HG02870 (cell line): ENCODE data around the gene AHDC1.
"Not testable (repeated sequence)": the region's sequence is repeated elsewhere in the genome, so short reads cannot be mapped to it uniquely, and the experiment has no call there.

ENCODE experiments used
- ATAC-seq: cut with Tn5 transposase; IDR thresholded peaks from one replicate; pipeline ENCODE4 v1.9.1; 2021; ENCODE audit warnings: mild to moderate bottlenecking, moderate library complexity; ENCODE audit not compliant: unreplicated experiment

AHDC1 gene, protein sequence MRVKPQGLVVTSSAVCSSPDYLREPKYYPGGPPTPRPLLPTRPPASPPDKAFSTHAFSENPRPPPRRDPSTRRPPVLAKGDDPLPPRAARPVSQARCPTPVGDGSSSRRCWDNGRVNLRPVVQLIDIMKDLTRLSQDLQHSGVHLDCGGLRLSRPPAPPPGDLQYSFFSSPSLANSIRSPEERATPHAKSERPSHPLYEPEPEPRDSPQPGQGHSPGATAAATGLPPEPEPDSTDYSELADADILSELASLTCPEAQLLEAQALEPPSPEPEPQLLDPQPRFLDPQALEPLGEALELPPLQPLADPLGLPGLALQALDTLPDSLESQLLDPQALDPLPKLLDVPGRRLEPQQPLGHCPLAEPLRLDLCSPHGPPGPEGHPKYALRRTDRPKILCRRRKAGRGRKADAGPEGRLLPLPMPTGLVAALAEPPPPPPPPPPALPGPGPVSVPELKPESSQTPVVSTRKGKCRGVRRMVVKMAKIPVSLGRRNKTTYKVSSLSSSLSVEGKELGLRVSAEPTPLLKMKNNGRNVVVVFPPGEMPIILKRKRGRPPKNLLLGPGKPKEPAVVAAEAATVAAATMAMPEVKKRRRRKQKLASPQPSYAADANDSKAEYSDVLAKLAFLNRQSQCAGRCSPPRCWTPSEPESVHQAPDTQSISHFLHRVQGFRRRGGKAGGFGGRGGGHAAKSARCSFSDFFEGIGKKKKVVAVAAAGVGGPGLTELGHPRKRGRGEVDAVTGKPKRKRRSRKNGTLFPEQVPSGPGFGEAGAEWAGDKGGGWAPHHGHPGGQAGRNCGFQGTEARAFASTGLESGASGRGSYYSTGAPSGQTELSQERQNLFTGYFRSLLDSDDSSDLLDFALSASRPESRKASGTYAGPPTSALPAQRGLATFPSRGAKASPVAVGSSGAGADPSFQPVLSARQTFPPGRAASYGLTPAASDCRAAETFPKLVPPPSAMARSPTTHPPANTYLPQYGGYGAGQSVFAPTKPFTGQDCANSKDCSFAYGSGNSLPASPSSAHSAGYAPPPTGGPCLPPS (N-terminal part only)

DNA sequence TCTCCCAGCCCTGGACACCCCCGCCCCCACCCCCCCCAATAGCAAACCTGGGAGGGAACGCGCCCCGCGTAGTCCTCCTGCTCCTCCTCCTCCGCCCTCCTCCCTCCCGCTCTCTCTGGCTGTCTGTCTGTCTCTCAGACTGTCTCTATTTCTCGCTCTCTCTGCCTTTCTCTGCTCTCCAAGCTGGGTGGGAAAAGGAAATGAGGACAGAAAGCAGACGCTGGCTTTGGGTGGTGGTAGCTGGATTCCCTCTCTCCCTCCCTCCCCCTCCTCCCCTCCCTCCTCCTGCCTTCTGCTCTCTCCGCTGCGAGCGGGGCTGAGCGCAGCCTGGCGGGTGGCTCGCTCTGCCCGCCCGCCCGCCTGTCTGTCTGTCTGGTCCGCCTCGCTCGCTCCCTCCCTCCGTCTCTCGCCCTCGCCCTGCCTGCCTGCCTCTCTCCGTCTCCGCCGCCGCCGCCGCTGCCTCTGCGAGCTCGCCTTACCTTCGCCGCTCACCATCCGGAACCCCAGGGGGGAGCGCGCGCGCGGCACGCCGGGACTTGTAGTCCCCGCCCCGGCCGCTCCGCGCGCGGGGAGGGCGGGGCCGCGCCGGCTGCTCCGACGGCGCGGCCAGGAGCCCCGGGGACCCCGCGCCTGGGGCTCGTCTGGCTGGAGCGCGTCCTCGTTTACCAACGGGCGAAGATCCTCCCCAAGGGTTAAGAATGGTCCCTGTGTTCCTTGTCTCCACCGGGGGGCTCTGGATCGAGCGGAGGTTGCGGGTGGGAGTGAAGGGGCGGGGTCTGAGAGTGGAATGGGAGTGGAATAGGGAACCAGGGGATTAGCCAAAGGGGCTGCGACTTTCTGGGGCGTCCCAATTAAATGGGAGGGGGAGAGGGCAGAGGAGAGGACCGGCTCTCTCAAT is at the start of gene AHDC1:
Gene AHDC1, minus strand, starts transcription at position 464 of the 898 bp plus-strand sequence. CDS start 52,029 bp downstream, outside the sequence.
- peak; percentile 43 for ATAC-seq

DNA sequence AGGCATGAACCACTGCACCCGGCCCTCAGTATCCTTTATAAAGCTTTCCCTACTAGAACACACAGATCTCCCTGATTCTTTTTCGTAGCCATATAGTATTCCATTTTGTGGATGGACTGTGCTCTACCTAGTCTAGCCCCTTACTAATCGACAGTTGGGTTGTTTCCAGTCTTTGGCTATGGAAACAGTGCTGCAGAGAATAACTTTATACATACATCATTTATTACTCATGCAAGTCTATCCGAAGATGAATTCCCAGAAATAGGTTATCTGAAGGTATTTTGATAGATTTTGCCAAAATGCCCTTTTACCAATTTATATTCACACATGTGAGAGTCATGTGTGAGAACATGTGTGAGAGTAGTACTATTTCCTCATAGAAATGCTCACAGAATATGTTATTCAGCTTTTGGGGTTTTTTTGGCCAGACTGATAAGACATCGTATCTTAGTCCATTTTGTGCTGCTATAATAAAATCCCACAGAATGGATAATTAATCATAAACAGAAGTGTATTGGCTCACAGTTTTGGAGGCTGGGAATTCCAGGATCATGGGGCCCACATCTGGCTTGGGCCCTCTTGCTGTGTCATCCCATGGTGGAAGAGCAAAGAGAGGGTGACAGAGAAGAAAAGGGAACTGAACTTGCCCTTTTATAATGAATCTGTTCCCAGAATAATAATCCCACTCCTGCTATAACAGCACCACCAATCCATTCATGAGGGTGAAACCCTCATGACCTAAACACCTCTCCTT is 48.3 kb upstream of the AHDC1 start:
- ATAC-seq = no peak

DNA sequence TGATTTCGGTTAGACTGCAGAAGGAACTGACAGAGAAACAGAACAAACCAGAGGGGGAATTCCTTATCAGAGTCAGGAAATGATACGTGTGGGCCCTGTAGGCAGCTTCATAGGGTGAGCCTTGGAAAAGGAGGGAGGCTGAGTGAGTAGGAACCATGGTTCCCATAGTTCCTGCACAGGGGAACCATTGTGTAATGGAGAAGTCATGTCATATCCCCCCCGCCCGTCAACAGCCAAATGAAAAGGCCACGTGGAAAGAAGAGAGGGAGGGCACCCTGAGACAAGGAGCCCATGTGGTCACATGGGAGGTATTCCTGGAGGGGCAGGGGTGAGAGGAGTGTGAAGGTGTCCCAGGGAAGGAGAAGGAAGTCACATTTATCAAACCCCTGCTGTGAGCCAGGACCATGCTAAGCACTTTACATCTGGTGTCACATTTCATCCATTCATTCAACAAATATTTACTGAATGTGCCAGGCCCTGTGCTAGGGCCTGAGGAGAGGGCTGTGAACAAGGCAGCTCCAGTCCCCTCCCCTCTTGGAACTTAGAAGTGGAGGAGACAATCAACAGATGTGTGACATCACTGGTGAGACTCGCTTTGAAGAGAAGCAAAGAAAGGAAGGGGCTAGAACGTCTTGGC is 46.7 kb upstream of the AHDC1 start:
- ATAC-seq = no peak

DNA sequence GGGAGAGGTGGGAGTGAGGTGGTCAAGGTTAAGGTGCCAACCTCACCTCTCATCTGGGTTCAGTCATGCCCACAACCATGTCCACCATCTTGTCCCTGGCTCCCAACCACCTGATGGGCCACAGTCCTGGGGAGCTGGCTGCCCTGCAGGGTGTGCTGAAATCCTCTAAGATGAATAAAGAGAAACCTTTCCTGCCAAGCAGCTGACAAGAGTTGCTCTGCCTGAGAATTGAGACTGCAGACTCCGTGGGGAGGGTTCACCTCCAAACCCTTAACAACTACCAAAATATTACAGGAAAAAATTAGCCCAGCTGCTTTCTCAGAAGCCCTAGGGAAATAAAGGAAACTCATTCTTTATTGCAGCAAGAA is 46.2 kb upstream of the AHDC1 start:
- no peak for ATAC-seq

DNA sequence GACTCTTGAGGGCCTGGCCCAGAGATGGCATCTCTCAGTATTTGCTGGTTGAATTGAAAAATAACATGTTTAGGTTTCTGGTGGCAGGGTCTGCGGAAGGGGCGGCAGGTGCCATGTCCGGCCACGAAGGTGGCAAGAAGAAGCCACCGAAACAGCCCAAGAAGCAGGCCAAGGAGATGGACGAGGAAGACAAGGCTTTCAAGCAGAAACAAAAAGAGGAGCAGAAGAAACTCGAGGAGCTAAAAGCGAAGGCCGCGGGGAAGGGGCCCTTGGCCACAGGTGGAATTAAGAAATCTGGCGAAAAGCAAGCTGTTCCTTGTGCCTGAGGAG is 45.3 kb upstream of the AHDC1 start:
- ATAC-seq = no peak

DNA sequence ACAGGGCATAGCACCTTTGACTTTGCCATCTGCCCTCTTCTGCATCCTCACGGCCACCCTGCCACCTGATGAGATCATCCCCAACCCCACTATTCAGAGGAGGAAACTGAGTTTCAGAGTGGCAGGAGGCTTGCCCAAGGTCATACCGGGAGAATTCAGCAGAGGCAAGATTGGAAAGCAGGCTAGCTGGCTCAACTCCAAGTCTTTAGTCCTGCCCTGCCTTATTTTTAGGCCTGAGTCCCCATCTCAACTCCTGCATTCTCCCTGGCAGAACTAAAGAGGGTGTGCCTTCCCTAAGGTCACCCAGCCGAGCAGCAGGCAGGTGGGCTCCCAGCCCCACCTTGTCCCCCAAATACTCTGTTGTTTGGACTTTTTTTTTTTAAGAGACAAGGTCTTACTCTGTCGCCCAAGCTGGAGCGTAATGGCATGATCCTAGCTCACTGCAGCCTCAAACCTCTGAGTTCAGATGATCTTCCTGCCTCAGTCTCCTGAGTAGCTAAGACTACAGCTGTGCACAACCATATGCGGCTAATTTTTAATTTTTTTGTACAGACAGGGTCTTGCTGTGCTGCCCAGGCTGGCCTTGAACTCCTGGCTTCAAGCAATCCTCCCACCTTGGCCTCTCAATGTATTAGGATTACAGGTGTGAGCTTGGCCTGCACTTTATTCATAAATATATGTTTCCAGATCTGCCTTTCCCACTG is 44.8 kb upstream of the AHDC1 start:
- ATAC-seq = no peak

DNA sequence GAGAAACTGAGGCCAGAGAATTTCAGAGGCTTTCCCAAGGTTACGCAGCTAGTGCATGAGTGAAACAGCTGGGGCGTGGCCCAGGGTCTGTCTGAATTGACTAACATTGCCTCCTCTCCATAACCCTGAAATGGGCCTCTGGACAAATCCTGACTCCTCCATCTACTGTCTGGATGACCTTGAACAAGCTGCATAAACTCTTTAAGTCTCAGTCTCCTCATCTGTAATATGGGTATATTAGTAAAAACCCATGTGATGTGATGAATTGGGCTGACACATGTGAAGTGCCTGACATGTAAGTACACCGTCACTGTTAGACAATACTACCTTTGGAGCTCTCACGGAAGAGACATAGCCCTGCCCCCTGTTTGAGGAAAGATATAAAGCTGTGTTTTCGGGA is 43.4 kb upstream of the AHDC1 start:
- no peak for ATAC-seq

DNA sequence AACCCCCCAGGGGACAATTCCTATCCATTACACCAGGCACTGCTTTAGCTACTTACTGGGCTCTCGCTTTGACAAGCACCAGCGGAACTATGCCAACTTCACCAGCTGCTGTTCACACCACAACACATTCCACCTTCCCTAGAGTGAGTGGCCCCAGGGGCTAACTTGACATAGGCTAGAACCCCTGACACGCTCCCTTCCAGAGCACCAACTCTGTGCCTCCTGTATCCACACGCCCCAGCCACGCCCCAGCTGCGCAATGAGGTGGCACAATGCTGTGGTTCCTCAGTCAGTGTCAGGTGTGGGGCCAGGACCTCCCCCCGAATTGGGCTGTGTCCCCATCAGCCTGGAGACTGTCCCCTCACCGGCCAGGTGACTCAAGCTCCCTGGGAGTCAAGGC is 42.7 kb upstream of the AHDC1 start:
- ATAC-seq = no peak

DNA sequence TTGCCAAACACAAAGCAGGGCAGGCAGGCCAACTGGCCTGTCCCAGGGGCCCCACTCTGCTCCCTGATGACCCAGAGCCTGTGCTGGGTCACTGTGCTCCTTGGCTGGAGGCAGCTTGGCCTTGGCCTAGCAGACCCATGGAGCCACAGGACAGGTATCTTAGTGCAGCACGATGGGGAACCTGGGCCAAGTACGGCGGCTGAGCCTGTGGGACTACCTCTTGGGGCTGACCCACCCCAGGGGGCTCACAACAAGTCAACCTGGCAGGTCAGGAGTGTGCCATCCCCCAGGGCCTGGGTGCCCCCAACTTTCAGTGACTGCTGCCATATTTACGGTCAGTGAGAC is 41.1 kb upstream of the AHDC1 start:
- no peak for ATAC-seq

DNA sequence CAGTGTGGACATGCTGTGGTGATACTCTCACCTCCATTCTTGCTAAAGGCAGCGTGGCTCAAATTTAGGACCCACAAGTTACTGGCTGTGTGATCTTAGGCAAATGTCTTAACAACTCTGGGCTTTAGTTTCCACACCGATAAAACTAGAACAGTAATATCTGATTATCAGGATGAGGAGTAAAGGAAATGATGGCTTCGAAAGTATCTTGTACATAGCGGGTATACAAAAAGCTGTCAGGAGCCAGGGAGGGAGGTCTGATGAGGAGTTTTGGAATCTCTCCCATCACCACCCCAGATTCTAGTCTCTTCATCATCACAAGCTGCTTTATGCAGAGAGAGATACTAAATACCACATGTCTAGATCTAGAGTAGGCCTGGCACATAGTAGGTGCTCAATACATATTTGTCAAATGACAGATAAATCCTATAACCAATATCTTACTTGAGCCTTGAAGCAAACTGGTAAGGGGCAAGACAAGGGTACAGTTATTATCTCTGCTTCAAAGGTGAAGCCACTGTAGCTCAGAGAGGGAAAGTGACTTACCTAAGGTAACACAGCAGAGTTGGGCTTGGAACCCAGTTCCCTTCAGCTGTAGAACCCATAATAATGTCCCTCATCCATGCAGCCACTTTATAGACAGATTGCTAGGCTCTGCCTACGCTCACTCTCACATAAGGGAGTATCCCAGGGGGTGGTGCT is 40.6 kb upstream of the AHDC1 start:
- ATAC-seq = no peak

DNA sequence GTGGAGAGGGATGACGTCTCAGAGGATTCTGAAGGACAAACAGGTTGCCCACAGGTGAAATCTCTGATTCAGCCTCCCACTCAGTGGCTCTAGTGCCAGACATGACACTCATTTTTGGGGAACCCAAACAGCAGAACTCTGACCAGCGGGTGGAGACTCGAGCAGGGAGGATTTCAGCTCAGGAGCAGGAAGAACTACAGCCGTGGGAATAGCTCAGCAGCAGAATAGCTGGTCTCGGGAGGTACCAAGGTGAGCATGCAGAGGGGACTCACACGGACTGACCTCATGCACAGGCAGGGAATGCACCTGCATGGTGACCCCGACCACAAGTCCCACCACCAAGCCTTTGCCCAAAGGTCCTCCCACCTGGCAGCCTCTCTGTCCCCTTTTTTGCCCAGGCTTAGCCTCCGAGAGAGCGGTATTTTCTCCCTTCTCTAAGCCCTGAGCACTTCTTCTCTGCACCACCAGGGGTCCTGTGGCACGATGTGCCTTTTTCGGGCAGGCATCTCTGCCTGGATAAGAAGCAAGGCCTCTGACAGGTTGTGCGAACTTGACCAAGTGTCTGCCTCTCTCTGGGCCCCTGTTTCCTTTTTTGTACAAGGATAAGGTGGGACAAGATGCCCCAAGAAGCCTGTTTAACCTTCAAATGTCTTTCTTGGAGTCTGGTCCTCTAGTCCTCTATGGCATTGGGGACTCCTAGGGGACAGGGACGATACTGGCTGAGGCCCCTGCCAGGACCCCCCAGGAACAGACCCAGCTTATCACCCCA is 39.8 kb upstream of the AHDC1 start:
- no peak for ATAC-seq

DNA sequence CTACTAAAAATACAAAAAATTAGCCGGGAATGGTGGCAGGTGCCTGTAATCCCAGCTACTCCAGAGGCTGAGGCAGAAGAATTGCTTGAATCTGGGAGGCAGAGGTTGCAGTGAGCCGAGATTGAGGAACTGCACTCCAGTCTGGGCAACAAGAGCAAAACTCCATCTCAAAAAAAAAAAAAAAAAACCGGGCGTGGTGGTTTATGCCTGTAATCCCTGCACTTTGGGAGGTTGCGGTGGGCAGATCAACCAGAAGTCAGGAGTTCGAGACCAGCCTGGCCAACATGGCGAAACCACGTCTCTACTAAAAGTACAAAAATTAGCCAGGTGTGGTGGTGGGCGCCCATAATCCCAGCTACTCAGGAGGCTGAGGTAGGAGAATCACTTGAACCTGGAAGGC is 36.6 kb upstream of the AHDC1 start:
- not testable (repeated sequence) for ATAC-seq

DNA sequence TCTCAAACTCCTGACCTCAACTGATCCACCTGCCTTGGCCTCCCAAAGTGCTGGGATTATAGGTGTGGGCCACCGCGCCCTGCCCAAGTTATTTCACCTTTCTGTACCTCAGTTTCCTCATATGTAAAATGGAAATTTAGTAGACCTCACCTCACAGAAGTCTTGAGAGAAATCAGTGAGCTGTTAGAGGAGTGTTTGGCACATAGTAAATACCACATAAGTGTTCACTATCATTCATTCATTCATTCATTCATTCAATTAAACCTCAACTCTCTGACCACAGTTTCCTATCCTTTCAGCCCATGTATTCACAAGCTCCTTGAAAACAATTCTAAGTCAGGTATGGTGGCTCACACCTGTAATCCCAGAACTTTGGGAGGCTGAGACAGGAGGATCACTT is 34.9 kb upstream of the AHDC1 start:
- ATAC-seq = no peak

DNA sequence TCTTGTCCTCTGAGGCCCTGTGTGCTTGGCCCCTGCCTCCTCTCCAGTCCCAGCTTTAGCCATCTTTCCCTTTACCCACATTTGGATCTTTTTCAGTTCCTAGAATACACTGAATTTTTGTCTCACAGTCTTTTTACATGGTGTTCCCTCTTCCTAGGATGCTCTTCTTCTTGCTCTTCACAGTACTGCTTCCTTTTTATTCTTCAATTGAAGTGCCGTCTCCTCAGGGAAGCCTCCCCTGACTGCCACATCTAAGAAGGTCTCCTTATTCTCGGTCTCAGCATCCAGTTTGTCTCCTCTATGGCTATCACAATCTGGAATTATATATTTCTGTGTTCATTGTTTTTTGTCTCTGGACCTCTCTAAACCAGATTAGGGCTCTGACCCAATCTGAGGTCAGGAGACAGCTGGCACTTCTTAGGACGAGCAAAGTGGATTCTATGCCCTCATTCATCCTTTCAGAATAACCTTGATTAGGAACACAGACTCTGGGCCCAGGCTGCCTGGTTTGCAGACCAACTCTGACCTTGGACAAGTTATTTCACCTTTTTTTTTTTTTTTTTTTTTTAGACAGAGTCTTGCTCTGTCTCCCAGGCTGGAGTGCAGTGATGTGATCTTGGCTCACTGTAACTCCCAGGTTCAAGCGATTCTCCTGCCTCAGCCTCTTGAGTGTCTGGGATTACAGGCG is 34.2 kb upstream of the AHDC1 start:
- ATAC-seq = no peak

DNA sequence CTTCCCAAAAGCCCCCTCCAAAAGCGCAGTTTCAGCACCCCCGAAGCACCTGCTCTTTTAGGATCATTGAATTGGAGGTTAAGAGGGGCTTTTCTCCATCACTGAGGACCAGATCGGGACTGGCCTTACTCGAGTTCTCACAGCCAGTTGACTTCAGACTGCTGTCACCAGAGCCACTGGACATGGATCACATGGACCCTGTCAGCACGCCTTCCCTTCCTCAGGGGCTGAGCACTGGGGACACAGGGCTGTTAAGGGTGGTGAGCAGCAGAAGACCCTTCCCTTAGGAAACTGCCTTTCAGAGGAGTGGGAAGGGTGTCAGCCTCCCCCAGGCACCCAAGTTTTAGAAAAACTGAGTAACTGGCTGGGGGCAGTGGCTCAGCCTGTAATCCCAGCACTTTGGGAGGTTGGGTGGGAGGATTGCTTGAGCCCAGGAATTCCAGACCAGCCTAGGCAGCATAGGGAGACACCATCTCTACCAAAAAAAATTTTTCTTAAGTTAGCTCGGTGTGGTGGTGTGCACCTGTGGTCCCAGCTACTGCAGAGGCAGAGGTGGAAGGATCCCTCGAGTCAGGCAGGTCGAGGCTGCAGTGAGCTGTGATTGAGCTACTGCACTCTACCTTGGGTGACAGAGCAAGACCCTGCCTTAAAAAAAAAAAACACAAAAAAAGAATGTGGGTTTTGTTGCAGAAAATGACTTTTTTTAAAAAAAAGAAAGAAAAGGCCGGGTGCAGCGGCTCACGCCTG is 31.6 kb upstream of the AHDC1 start:
- no peak for ATAC-seq

DNA sequence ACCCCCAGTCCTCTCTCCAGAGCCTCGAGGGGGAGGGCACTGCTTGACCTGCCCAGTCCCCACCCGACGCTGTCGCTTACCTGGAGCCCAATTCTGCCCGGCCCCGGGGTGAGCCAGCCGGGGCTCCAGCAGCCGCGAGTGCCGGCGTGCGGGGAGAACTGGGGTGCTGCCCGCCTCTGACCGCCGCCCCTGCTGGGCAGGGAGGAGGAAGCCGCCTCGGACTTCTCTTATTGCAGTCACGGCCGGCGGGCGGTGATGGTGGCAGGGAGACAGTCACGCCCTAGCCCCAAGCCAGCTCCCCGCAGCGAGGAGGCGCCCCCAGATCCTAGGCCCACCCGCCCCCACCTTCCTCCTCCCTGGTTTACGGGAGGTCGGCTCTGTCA is 31.0 kb upstream of the AHDC1 start, which contains the start of gene FGR:
Gene FGR, minus strand, starts transcription at position 201 of the 383 bp plus-strand sequence. CDS start 11,269 bp downstream, outside the sequence.
- no peak for ATAC-seq
